HEK293T (cell line): ENCODE measurements around the gene LCT.

Source experiments
- FOXK2 ChIP-seq: fragments of 450-650 bp; IDR thresholded peaks from 2 replicates; pipeline ENCODE4 v1.6.1; 2016; ENCODE audit warnings: mild to moderate bottlenecking
- FOXM1 ChIP-seq: fragments of 450-650 bp; IDR thresholded peaks from 2 replicates; pipeline ENCODE4 v1.6.1; 2017; ENCODE audit warnings: mild to moderate bottlenecking, borderline replicate concordance
- LEF1 ChIP-seq: fragments of 450-650 bp; IDR thresholded peaks from 2 replicates; pipeline ENCODE4 v1.6.1; 2017; ENCODE audit warnings: mild to moderate bottlenecking, borderline replicate concordance
- SP1 ChIP-seq: fragments of 450-650 bp; IDR thresholded peaks from 2 replicates; pipeline ENCODE4 v1.6.1; 2017

GRCh38 chr2:135803278-135803677 is 33.7 kb downstream of the LCT start:
- TF ChIP-seq SP1 (no peak), FOXK2 (no peak), FOXM1 (no peak), LEF1 (no peak)
